Lung (tissue), 12 donors: ENCODE results near the gene KDM2B. TPM values are rescaled to one million over a fixed set of nuclear protein-coding genes. Genes with fewer than 3 reads are reported as not detected.

Experiments
- ATAC-seq: fragments of 200-7000 bp; cut with Tn5 transposase; one replicate; pipeline ENCODE4 v1.9.1; 2020; ENCODE audit warnings: moderate number of reproducible peaks; ENCODE audit not compliant: insufficient read depth, low FRiP score
- DNase-seq, 3 donors: peaks; one replicate each; pipeline ENCODE4 v3.0.0-alpha.2; 2013 to 2017
- H3K27ac ChIP-seq, 2 donors: one replicate each; pipeline ENCODE4 v1.5.1; 2013; ENCODE audit warnings: mild to moderate bottlenecking in 2 of 2, moderate library complexity in 2 of 2, control low read depth in 1 of 2, inconsistent platforms in 1 of 2, low read depth in 1 of 2, low read length in 1 of 2
- H3K27me3 ChIP-seq, 3 donors: one replicate each; pipeline ENCODE4 v1.5.1; 2013; ENCODE audit warnings: low read length in 2 of 3; ENCODE audit not compliant: control insufficient read depth in 3 of 3, insufficient read depth in 3 of 3
- H3K36me3 ChIP-seq, 4 donors: one replicate each; pipeline ENCODE4 v1.5.1; 2013; ENCODE audit warnings: low read length in 4 of 4, mild to moderate bottlenecking in 1 of 4, moderate library complexity in 1 of 4; ENCODE audit not compliant: control insufficient read depth in 4 of 4, insufficient read depth in 4 of 4
- H3K4me1 ChIP-seq, 5 donors: one replicate each; pipeline ENCODE4 v1.5.1; 2013; ENCODE audit warnings: low read length in 5 of 5, mild to moderate bottlenecking in 2 of 5, moderate library complexity in 1 of 5; ENCODE audit not compliant: control insufficient read depth in 5 of 5, insufficient read depth in 5 of 5
- H3K4me3 ChIP-seq: one replicate; pipeline ENCODE4 v1.5.1; 2013; ENCODE audit warnings: mild to moderate bottlenecking, control low read depth, moderate library complexity
- H3K9ac ChIP-seq, 2 donors: one replicate each; pipeline ENCODE4 v1.5.1; 2013; ENCODE audit warnings: low read length in 2 of 2, control low read depth in 1 of 2; ENCODE audit not compliant: insufficient read depth in 1 of 2
- H3K9me3 ChIP-seq, 4 donors: one replicate each; pipeline ENCODE4 v1.5.1; 2013; ENCODE audit warnings: low read length in 3 of 4, mild to moderate bottlenecking in 1 of 4, moderate library complexity in 1 of 4; ENCODE audit not compliant: control insufficient read depth in 4 of 4, insufficient read depth in 3 of 4
- CTCF ChIP-seq: IDR thresholded peaks from 2 replicates; pipeline ENCODE4 v1.5.1; 2012; ENCODE audit warnings: mild to moderate bottlenecking; ENCODE audit errors: control extremely low read depth, extremely low read depth
- WGBS, 2 donors: extraction: QIAGEN DNeasy Blood & Tissue Kit; methylation state at CpG; one replicate each; pipeline ENCODE4 v1.1.7; 2013; 5-methylcytosine and 5-hydroxymethylcytosine counted together
- polyA plus RNA-seq, 2 donors: library from polyadenylated mRNA; stranded (reverse); fragments of 200-250 nt; gene quantifications; one replicate each; pipeline ENCODE4 v1.2.1, GENCODE V29; 2013
- total RNA-seq, 2 donors: library from RNA; depleted of rRNA in 1 of 2; stranded (reverse); fragments of >200 nt in 1 of 2; gene quantifications; one replicate each; pipeline ENCODE4 v1.2.1, GENCODE V29; 2014 to 2021
- donor health status: control.
- donor health status: control.
- donor health status: Bipolar disorder and iron deficiency.
- donor health status: healthy.
- donor health status: DM: yes; HTN: yes; CAD: no.

Gene KDM2B
- total and polyA plus RNA-seq, 4 donors: 13.8 to 44.5 (median 24.6) TPM

DNA sequence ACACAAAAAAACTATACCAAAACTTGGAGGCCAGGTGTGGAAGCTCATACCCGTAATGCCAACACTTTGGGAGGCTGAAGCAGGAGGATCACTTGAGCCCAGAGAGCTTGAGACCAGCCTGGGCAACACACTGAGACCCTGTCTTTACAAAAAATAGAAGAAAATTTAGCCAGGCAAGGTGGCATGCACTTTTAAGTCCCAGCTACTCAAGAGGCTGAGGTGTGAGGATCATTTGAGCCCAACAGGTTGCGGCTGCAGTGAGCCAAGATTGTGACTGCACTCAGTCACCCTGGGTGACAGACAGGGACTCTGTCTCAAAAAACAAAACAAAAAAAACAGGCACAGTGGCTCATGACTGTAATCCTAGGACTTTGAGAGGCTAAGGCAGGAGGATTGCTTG lies 105.5 kb downstream of the KDM2B start:
- ATAC-seq (no peak), DNase-seq (no peak)
- H3K9me3 ChIP-seq: no peaks in the 10 kb centered on the region
- H3K9ac ChIP-seq: no peak overlapping the region
- H3K4me3 ChIP-seq: no peak overlapping the region
- WGBS, 2 donors: 95 to 99% methylated on average over 2 of the region's 2 CpGs
- H3K27ac ChIP-seq: no peak overlapping the region
- no peaks in the 10 kb centered on the region for H3K36me3 ChIP-seq
- no peaks in the 10 kb centered on the region for H3K27me3 ChIP-seq
- no peak for TF ChIP-seq CTCF
- peaks cover 0 to 9% (median 3%) of the 10 kb centered on the region in 5 donors for H3K4me1 ChIP-seq

DNA sequence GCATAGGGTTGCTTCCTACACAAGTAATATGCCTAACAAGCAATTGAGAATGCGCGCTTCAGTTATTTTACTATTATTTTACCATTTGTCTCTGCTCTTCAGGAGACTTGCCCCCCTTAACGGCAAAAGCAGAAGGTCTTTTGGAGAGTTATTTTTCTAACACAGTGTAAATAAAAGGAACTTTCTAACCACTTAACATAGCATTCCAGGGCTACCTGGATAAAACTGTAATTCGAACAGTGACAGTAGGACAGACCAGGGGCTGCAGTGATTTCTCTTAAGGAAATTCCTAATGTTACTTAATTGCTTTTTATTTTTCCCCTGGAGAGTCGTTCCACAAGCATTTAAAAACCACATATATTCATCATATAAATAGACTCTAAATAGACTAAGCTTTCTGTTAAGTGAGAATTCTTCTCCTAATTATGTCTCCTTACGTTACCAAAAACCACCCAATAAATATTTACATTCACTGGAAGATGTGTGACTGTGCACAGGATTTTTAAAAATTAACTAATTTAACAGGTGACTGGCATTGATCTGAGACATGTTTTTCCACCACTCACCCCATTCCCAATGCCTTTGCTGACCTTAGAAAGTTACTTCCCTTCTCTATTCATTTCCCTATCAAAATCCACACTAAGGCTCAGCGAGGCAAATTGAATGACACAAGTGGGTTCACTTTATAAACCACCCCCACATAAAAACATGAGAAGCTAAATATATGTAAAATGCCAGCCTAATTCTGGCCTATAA lies 108.5 kb downstream of the KDM2B start:
- Histone ChIP-seq H3K27ac (no peak overlapping the region), H3K4me1 (peaks cover 0 to 11% (median 8%) of the 10 kb centered on the region in 5 donors), H3K9ac (no peak overlapping the region), H3K27me3 (no peaks in the 10 kb centered on the region), H3K9me3 (no peaks in the 10 kb centered on the region), H3K4me3 (no peak overlapping the region), H3K36me3 (no peaks in the 10 kb centered on the region)
- TF ChIP-seq CTCF: no peak
- ATAC-seq (no peak), DNase-seq (no peak)
- 68 to 77% methylated on average over 7 of the region's 7 CpGs for WGBS, 2 donors

- no peak for TF ChIP-seq CTCF
- no peaks in the 10 kb centered on the region for H3K9me3 ChIP-seq
- ATAC-seq: no peak
- no peak overlapping the region for H3K9ac ChIP-seq
- peaks cover 0 to 13% (median 8%) of the 10 kb centered on the region in 5 donors for H3K4me1 ChIP-seq
- H3K27me3 ChIP-seq: no peaks in the 10 kb centered on the region
- H3K36me3 ChIP-seq: no peaks in the 10 kb centered on the region
- no peak for DNase-seq
- 50 to 73% methylated on average over 2 of the region's 2 CpGs for WGBS, 2 donors
- H3K4me3 ChIP-seq: no peak overlapping the region
- H3K27ac ChIP-seq: no peak overlapping the region
Measured at GRCh38 chr12:121470751-121471150, 110.1 kb downstream of the KDM2B start.

GRCh38 chr12:121468499-121468801 lies 112.4 kb downstream of the KDM2B start:
- Histone ChIP-seq H3K9ac (no peak overlapping the region), H3K27ac (no peak overlapping the region)
- no peak for ATAC-seq

More at GRCh38 chr12:121468499-121468801, 112.4 kb downstream of the KDM2B start:
- no peak for DNase-seq
- H3K4me1 ChIP-seq: peaks cover 0 to 19% (median 8%) of the 10 kb centered on the region in 5 donors
- TF ChIP-seq CTCF: no peak
- 66 to 74% methylated on average over 4 of the region's 4 CpGs for WGBS, 2 donors
- no peaks in the 10 kb centered on the region for H3K27me3 ChIP-seq
- no peak overlapping the region for H3K4me3 ChIP-seq
- H3K36me3 ChIP-seq: peaks cover 0 to 2% (median 0%) of the 10 kb centered on the region in 4 donors
- H3K9me3 ChIP-seq: no peaks in the 10 kb centered on the region
